GM12878 (cell line): ENCODE data around the gene C11orf91. TPM values are rescaled to one million over a fixed set of nuclear protein-coding genes. Genes with fewer than 3 reads are reported as not detected.

Experiments
- ATAC-seq: fragments of 200-7000 bp; cut with Tn5 transposase; 3 replicates; pipeline ENCODE4 v1.9.1; 2020; ENCODE audit warnings: mild to moderate bottlenecking, moderate library complexity
- BruUV-seq: library from RNA; stranded (reverse); fragments of 400-500 nt; replicated peaks from 2 replicates; lab custom pipeline; 2021; lab: Mats Ljungman, UMichigan
- CTCF ChIA-PET: fragments of 300-600 bp; sonication (Branson Sonifier 250); formaldehyde crosslinking; extraction: SDS; loops from one replicate; lab custom pipeline; 2021; ENCODE audit warnings: inconsistent platforms; lab: Yijun Ruan, JAX
- POLR2A ChIA-PET: fragments of 350-600 bp; formaldehyde crosslinking; extraction: SDS; loops from one replicate; lab custom pipeline; 2021; ENCODE audit warnings: inconsistent platforms; lab: Charles Lee
- RAD21 ChIA-PET: fragments of 300-600 bp; sonication (Branson Sonifier 250); formaldehyde crosslinking; loops from one replicate; lab custom pipeline; 2023; ENCODE audit warnings: antibody characterized with exemption; ENCODE audit not compliant: unreplicated experiment; lab: Charles Lee
- SMC1A ChIA-PET: fragments of 300-600 bp; sonication (Branson Sonifier 250); formaldehyde crosslinking; loops from one replicate; lab custom pipeline; 2023; ENCODE audit not compliant: unreplicated experiment, uncharacterized antibody; lab: Charles Lee
- DNase-seq: peaks from one replicate; pipeline ENCODE4 v3.0.0-alpha.2; 2011; ENCODE audit warnings: low read depth, low spot score
- FAIRE-seq: peaks from 3 replicates; lab custom pipeline; 2011; peaks lifted over from hg19 to GRCh38; lab: Jason Lieb, UNC
- H2AFZ ChIP-seq: 2 replicates; pipeline ENCODE4 v1.6.0; 2011; ENCODE audit warnings: low read depth, low read length, control low read depth; ENCODE audit not compliant: control insufficient read depth
- H3K27ac ChIP-seq: 2 replicates; pipeline ENCODE4 v1.5.1; 2011; ENCODE audit warnings: control low read depth; ENCODE audit not compliant: control insufficient read depth, insufficient read depth
- H3K27me3 ChIP-seq, 2 experiments: replicated peaks in 1 of 2; 2 replicates each; pipeline versions ENCODE4 v1.6.0 to v1.6.1; 2011; ENCODE audit warnings: low read length in 1 of 2; ENCODE audit not compliant: control insufficient read depth in 2 of 2, insufficient read depth in 2 of 2
- H3K36me3 ChIP-seq, 2 experiments: 2 replicates each; pipeline ENCODE4 v1.5.1; 2011; ENCODE audit warnings: low read length in 1 of 2; ENCODE audit not compliant: control insufficient read depth in 2 of 2, insufficient read depth in 2 of 2
- H3K4me1 ChIP-seq: 2 replicates; pipeline ENCODE4 v1.6.1; 2011; ENCODE audit warnings: mild to moderate bottlenecking, low read length, moderate library complexity, mixed read lengths; ENCODE audit not compliant: control insufficient read depth, insufficient read depth
- H3K4me2 ChIP-seq: 2 replicates; pipeline ENCODE4 v1.6.0; 2011; ENCODE audit warnings: control low read depth; ENCODE audit not compliant: control insufficient read depth, insufficient read depth
- H3K4me3 ChIP-seq: fragments of 200-600 bp; sonication (generic); 2 replicates; pipeline ENCODE4 v1.5.1; 2016
- H3K79me2 ChIP-seq: 2 replicates; pipeline ENCODE4 v1.6.0; 2011; ENCODE audit warnings: low read length; ENCODE audit not compliant: control insufficient read depth, insufficient read depth
- H3K9ac ChIP-seq: 2 replicates; pipeline ENCODE4 v1.8.0; 2011; ENCODE audit warnings: low read length, control low read depth, mixed read lengths; ENCODE audit not compliant: control insufficient read depth, insufficient read depth
- H3K9me3 ChIP-seq: replicated peaks from 3 replicates; pipeline ENCODE4 v1.5.1; 2011; ENCODE audit warnings: mild to moderate bottlenecking, low read length; ENCODE audit not compliant: control insufficient read depth, insufficient read depth
- H4K20me1 ChIP-seq: 2 replicates; pipeline ENCODE4 v1.6.0; 2011; ENCODE audit not compliant: control insufficient read depth, insufficient read depth
- ATF7 ChIP-seq: fragments of 450-650 bp; IDR thresholded peaks from 2 replicates; pipeline ENCODE4 v1.6.1; 2016; ENCODE audit warnings: low read depth, mild to moderate bottlenecking
- CHD1 ChIP-seq: IDR thresholded peaks from 2 replicates; pipeline ENCODE4 v1.6.1; 2012; ENCODE audit warnings: low read depth, low read length, improper control_type of control experiment
- CREM ChIP-seq: IDR thresholded peaks from 2 replicates; pipeline ENCODE4 v1.6.1; 2014; ENCODE audit warnings: antibody characterized with exemption, low read depth
- EED ChIP-seq: sonication (generic); IDR thresholded peaks from 2 replicates; pipeline ENCODE4 v1.6.1; 2016; ENCODE audit warnings: antibody characterized with exemption, low read depth
- FOS ChIP-seq: IDR thresholded peaks from 3 replicates; pipeline ENCODE4 v1.6.1; 2011; ENCODE audit warnings: borderline replicate concordance; ENCODE audit not compliant: insufficient read length; ENCODE audit errors: extremely low read depth
- FOXK2 ChIP-seq: fragments of 450-650 bp; IDR thresholded peaks from 2 replicates; pipeline ENCODE4 v1.6.1; 2017; ENCODE audit warnings: mild to moderate bottlenecking, moderate library complexity
- IKZF1 ChIP-seq: fragments of 450-650 bp; conservative IDR thresholded peaks from 2 replicates; pipeline ENCODE4 v1.6.1; 2017; ENCODE audit warnings: antibody characterized with exemption, mild to moderate bottlenecking
- IRF5 ChIP-seq: fragments of 450-650 bp; IDR thresholded peaks from 2 replicates; pipeline ENCODE4 v1.6.1; 2017; ENCODE audit warnings: borderline replicate concordance
- LARP7 ChIP-seq: fragments of 450-650 bp; IDR thresholded peaks from 2 replicates; pipeline ENCODE4 v1.6.1; 2017; ENCODE audit warnings: mild to moderate bottlenecking
- MEF2A ChIP-seq: IDR thresholded peaks from 2 replicates; pipeline ENCODE4 v1.6.1; 2011; ENCODE audit warnings: low read depth, mild to moderate bottlenecking, low read length, moderate library complexity; ENCODE audit not compliant: insufficient read depth
- NFIC ChIP-seq: IDR thresholded peaks from 2 replicates; pipeline ENCODE4 v1.6.1; 2012; ENCODE audit warnings: low read depth, mild to moderate bottlenecking, inconsistent platforms, low read length, moderate library complexity
- RELB ChIP-seq: fragments of 450-650 bp; IDR thresholded peaks from 2 replicates; pipeline ENCODE4 v1.6.1; 2017; ENCODE audit warnings: low read depth, mild to moderate bottlenecking, moderate library complexity
- RFX5 ChIP-seq: IDR thresholded peaks from 2 replicates; pipeline ENCODE4 v1.6.1; 2011; ENCODE audit warnings: low read depth, low read length, improper control_type of control experiment
- SRF ChIP-seq, 2 experiments: IDR thresholded peaks; 2 replicates each; pipeline ENCODE4 v1.6.1; 2011; ENCODE audit warnings: low read depth in 2 of 2, low read length in 2 of 2, mild to moderate bottlenecking in 1 of 2, moderate library complexity in 1 of 2
- STAT1 ChIP-seq: fragments of 450-650 bp; conservative IDR thresholded peaks from 2 replicates; pipeline ENCODE4 v1.6.1; 2014; ENCODE audit warnings: antibody characterized with exemption, mild to moderate bottlenecking
- TAF1 ChIP-seq: IDR thresholded peaks from 2 replicates; pipeline ENCODE4 v1.6.1; 2011; ENCODE audit warnings: mild to moderate bottlenecking, low read depth, low read length, borderline replicate concordance
- ZBED1 ChIP-seq: IDR thresholded peaks from 2 replicates; pipeline ENCODE4 v1.6.1; 2016; ENCODE audit warnings: borderline replicate concordance
- ZNF217 ChIP-seq: fragments of 450-650 bp; IDR thresholded peaks from 2 replicates; pipeline ENCODE4 v1.6.1; 2017; ENCODE audit warnings: antibody characterized with exemption, mild to moderate bottlenecking
- ZNF592 ChIP-seq: fragments of 450-650 bp; IDR thresholded peaks from 2 replicates; pipeline ENCODE4 v1.6.1; 2017; ENCODE audit warnings: mild to moderate bottlenecking, moderate library complexity
- ZSCAN29 ChIP-seq: fragments of 450-650 bp; IDR thresholded peaks from 2 replicates; pipeline ENCODE4 v1.6.1; 2017; ENCODE audit warnings: mild to moderate bottlenecking, moderate library complexity
- WGBS: methylation state at CpG from one replicate; pipeline ENCODE4 v1.1.6; 2016; ENCODE audit warnings: low lambda C conversion rate; ENCODE audit not compliant: insufficient replicate concordance, insufficient coverage; ENCODE audit errors: missing lambda C conversion rate; 5-methylcytosine and 5-hydroxymethylcytosine counted together
- in situ Hi-C: fragments of 300-500 bp; cut with MboI; formaldehyde crosslinking; loops from 9 replicates; pipeline ENCODE4 v1.14.3; 2018; ENCODE audit warnings: mixed read lengths
- intact Hi-C: fragments of 100-400 bp; cut with micrococcal nuclease; formaldehyde crosslinking; loops from one replicate; pipeline ENCODE4 v1.14.2; 2022; ENCODE audit not compliant: unreplicated experiment
- polyA plus RNA-seq, 11 experiments: library from polyadenylated mRNA; depleted of rRNA in 4 of 11; unstranded in 6 of 11; stranded (reverse) in 5 of 11; fragments of >200 nt; fragmentation: Nextera tagmentation in 4 of 11; fragmentation: Illumina TruSeq in 1 of 11; extraction: Ambion mirVana in 4 of 11; extraction: Trizol in 1 of 11; gene quantifications; 1 replicate in 1 of 11; 2 replicates in 10 of 11; pipeline versions ENCODE4 v1.2.1 to v1.2.3, GENCODE V29; 2011 to 2016; ENCODE audit warnings: inconsistent platforms in 2 of 11, missing spikeins in 2 of 11, low read depth in 1 of 11
- total RNA-seq, 4 experiments: library from RNA; depleted of rRNA in 3 of 4; stranded (reverse); fragments of >200 nt in 3 of 4; fragmentation: Illumina TruSeq in 1 of 4; extraction: Trizol in 1 of 4; gene quantifications; 2 replicates each; pipeline versions ENCODE4 v1.2.1 to v1.2.3, GENCODE V29; 2013 to 2021

Gene C11orf91
- total and polyA plus RNA-seq, 10 of the 15 experiments (the other 5 are each of a cell fraction or from before 2014, with no cell fraction given) = not detected

- in situ Hi-C loops = no loop called here
- SMC1A ChIA-PET = interaction anchor here (0.5 to 1.4 kb wide), 3 partner anchors 16 to 557 kb away, joined by 3 to 6 read pairs (median 4); no protein-coding TSS in a partner anchor
- Histone ChIP-seq H3K27ac (no peak overlapping the region), H4K20me1 (no peaks in the 10 kb centered on the region), H2AFZ (no peak overlapping the region), H3K4me3 (no peak overlapping the region), H3K9me3 (no peaks in the 10 kb centered on the region; the same call in 2 of the 3 replicates), H3K36me3 (no peaks in the 10 kb centered on the region), H3K4me1 (peaks cover 4% of the 10 kb centered on the region), H3K27me3 (no peaks in the 10 kb centered on the region), H3K9ac (no peak overlapping the region), H3K4me2 (no peak overlapping the region), H3K79me2 (no peaks in the 10 kb centered on the region)
- intact Hi-C loops = no loop called here
- RAD21 ChIA-PET = interaction anchor here (1.2 kb wide), 1 partner anchor 46 kb away, joined by 3 read pairs; no protein-coding TSS in a partner anchor
- no TSS peak for BruUV-seq
- TF ChIP-seq CREM (no peak), MEF2A (no peak), RELB (no peak), STAT1 (no peak), TAF1 (no peak), RFX5 (no peak), FOS (no peak), ZBED1 (no peak), NFIC (no peak), FOXK2 (no peak), ZNF217 (no peak), ZSCAN29 (no peak), IKZF1 (no peak), ZNF592 (no peak), CHD1 (no peak), EED (no peak), IRF5 (no peak), SRF (IDR thresholded peaks at IDR 0.05; ENCODE audit: low read depth in 2 of 2, low read length in 2 of 2) (no peak), LARP7 (no peak), ATF7 (no peak)
- ATAC-seq = no peak
- no peak for DNase-seq
- CTCF ChIA-PET = no interaction called here
- 53% methylated on average over 5 of the region's 5 CpGs for WGBS
- POLR2A ChIA-PET = no interaction called here
- FAIRE-seq = no peak
Observed at GRCh38 chr11:33669598-33670249, 30.9 kb downstream of the C11orf91 start.
